Measurements from ENCODE around the gene PIGO.

Gene PIGO

DNA sequence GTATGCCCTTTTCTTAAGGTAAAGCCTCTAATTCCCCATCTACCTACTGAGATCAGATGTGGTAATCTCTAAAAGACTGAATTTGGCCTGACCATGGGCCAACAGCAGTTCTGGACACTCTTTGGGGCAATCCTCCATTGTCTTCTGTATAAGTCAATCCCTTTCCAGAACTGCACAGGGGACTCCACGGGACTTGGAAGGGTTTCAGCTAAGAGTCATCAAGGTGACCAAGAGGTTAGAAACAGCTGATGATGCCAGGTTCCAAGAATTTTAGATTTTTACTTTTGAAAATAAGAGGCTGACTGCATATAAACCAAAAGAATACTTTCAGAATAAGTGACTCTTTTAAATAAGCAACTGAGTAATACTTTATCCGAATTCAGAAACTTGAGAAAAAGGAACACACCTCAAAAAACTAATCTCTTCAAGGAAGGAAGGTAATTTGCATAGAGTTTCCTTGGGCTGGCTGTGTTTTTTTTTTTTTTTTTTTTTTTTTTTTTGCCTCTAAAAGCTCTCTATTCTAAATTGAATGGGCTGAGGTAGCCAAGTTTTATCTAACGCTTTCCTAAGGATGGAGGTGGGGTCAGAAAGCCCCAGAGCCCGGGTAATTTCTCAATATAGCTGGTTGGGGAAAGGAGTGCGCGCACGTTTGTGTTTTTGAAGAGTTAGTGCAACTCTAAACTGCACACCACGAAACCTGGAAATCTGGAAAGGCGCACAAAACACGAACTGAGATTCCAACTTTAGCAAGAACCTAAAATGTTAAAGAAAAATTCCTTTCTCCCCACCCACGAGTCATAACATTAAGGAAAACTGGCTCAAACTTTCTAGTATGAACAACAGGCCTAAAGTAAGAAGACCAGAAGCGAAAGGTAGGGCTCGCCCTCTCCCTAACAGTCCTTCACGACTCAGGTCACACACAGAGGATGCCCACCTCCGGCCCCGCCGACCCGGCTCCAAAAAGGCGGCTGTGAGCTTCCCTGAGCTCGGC is 25.3 kb downstream of the PIGO start:
- DNase-seq (ENCODE audit: low spot score), result no peak

DNA sequence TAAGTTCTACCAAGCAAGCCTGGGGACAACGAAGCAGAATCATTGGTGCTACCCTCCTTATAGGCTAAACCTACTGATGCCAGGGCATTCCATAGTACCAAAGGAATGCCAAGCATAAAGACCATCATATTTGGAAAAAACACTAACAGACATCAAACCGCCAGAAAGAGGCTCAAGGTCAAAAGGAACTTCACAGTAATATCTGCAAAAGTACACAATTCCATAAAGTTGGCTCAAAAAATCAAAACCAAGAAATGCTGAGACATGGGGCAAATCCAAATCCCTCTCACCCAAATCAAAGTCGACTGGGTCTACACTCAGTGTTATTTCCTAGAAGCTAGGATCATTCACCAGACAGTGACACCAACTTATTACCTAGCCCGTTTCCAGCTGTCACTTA is 27.4 kb downstream of the PIGO start:
- DNase-seq (ENCODE audit: low spot score), result no peak

DNA sequence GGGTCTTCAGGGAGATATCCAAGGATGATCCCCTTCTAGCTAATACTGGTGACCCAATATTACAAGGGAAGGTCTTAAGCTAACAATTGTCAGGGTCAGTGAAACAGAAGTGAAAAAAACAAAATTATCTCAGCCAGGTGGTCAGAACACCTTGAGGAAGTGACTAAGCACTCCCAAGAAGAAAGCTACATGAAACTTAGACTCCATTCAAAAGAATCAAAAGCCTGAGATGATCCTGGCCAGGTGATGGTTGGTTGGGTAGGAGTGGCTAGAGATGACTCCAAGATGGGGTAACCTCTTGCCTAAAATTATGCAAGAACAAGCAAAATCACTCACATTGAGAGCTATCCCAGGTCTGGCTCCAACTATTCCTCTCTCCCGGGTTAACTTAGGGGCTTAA is 29.3 kb downstream of the PIGO start:
- no peak for DNase-seq (ENCODE audit: low spot score)

DNA sequence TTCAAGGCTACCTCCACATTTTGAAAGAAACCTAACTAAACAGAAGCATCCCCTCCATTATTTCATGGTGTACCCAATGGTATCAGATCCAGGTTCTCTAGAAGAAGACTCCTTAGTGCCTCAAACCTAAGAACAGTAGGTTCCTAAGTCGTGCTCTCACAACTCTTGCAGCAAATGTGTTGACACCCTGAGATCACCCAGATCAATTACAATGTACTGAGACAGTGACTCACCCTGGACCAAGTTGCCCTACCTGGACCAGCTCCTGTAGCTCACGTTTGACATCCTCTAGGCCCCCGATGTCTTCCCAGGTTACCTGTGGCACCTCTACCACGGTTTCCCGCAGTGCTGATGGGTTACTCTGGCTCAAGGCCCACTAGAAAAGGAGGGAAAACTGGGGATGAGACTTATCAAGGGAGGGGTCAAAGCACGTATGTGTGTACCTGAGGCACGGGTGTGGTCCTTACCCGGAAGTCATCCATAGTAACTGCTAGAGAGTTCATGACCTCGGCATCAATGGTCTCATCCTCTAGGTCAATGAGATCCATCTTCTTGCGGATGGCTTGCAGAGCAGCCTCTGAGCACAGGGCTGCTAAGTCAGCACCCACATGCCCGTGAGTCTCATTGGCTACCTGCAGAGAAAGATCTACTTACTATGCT is 35.7 kb downstream of the PIGO start:
- no peak for DNase-seq (ENCODE audit: low spot score)

DNA sequence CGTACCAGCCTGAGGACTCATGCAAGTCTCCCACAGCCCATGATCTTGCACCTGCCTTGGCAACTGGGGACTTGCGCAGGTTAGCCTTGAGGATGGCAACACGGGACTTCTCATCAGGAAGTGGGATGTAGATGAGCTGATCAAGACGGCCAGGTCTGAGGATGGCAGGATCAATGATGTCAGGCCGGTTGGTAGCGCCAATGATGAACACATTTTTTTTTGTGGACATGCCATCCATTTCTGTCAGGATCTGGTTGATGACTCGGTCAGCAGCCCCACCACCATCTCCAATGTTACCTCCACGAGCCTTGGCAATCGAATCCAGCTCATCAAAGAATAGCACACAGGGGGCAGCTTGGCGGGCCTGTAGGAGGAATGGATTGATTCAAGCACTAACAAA is 37.0 kb downstream of the PIGO start:
- no peak for DNase-seq (ENCODE audit: low spot score)

DNA sequence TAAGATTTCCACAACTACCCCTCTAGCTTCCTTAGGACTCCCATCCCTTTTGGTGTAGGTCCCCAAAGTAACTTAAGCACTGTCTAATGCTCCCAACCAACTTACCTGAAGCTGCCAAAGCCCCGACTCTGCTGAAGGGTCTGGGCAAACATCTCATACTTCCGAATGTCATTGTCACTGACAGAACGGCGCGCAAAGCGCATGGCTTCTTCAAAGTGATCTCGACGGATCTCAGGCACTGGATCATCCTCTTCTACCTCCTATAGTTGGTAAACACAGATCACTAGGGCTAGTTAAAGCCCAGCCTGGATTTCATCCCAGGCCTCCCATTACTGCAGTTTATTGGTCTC is 39.1 kb downstream of the PIGO start:
- DNase-seq (ENCODE audit: low spot score), result no peak

DNA sequence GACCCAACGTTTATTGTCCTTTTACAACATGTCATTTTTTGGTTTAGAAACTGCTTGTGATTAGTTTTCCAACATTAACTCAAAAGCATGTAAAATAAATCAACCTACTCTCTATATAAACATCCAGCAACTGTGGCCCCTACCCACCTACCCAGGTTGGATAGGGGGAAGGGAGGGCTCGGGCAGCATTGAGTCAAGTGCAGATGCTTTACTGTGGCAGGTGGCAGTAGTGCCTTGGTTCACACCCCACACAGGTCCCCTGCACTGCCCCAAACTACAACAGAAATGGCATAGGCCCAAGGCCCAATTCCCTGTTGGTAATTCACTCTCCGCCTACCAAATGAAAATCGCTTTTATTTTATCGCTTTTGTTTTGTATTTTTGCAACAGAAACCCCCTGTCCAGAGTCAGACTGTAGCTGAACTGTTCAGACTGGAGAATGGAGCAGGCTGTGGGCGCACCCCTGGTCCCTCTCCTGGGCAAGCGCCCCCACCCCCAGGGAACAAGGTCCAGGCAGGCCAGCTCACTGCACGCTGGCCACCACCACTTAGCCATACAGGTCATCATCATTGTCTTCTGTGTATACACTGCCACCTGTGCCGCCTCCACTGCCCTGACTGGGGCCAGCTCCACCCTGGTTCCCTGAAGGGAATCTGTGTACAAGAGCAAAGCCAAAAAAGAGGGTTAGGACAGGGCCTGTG is 39.7 kb downstream of the PIGO start:
- no peak for DNase-seq (ENCODE audit: low spot score)

DNA sequence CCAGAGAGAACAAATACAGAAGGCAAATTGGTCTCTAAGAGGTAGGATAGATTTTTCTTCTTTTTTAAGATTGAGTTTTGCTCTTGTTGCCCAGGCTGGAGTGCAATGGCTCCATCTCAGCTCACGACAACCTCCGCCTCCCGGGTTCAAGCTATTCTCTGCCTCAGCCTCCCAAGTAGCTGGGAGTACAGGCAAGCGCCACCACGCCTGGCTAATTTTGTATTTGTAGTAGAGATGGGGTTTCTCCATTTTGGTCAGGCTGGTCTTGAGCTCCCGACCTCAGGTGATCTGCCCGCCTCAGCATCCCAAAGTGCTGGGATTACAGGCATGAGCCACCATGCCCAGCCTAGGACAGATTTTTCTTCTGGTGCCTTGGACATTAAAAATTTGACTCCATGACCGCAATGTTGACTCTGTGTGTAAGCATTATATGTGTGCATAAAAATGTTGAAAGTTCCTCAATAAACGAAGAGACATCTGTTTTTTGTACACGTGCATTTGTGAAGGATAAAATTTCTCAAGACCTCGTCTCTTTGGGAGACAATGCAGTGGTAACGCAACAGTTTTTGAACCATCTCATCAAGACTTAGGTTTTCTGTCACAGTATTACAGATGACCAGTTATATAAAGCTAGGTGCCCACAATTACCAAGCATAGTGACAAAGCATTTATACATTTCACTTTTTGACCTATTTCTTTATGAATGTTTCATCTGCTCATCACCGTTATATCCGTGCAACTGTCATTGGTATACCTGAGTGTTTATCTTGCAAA is 41.3 kb downstream of the PIGO start:
- no peak for DNase-seq (ENCODE audit: low spot score)

DNA sequence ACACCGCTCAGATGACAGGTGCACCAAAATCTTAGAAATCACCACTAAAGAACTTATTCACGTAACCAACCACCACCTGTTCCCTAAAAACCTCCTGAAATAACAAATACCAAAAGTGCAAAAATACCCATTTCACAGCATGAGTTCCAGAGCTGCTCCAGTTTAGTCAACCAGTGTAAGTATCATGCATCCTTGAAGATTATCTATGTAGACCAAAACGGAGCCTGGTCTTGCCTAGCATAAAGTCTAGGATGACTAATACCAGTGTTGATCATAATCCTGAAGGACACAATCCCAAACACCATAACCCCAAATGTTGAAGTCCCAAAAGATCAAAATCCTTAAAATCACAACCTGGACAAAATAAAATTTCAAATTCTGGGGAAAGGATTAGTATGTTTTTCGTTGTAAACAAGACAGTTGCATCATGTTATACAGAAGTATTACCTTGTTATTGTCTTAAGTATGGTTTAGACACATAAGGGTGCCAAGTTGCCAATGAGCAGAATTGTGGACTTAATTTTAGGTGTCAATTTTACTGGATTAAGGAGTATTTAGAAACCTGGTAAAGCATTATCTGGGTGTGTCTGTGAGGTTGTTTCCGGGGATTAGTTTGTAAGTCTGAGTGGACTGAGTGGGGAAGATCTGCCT is 42.1 kb downstream of the PIGO start:
- no peak for DNase-seq (ENCODE audit: low spot score)

DNA sequence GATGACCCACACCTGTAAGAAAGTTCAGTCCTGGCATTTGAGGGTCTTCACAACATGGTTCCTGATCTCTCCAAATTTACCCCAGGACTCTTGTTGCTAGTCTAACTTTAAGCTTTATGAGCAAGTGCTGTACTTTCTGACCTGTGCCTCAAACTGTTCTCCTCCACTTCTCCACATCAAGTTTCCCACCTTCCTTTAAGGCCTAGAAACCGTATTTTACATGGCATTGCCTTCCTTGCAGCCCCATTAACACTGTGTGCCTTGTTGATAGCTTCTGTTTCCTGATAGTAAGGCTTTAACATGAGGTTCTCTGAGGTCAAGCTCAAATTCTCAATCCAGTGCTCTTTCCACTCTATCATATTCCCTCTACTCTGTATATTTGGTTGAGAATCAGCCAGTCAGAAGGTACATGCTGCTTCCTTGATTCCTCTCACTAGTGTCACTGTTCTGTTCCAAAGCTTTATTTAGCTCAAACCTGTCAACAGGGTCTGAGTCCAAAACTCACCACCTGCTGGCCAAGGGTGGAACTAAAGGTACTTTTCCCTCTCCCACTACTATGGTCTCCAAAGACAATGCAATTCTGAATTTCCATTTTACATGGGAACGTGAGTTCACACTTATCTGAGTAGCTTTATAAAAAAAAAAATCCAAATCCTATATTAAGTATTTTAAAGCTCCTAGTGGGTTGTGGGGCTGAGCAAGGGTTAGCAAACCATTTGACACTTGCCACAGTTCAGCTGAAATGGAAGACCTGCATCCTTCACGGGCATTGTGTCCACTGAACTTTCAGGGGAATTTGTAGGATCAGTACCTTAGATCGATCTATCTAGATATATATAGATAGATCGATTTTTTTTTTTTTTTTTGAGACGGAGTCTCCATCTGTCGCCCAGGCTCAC is 45.1 kb downstream of the PIGO start:
- DNase-seq (ENCODE audit: low spot score), result peak; percentile 58

DNA sequence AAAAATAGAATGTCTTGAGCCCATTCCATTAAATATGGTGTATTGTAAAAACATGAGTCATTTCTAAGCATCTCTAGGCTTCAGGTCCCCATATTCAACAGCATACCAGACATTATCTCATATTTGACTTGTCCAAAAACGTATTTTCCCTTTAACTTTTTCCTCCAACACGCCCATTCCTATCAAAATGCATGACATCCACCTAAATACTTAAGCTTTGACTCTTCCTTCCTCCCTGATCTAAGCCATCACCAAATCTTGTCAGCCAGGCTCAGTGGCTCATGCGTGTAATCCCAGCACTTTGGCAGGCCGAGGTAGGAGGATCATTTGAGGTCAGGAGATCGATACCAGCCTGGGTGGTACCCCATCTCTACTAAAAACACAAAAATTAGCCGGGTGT is 47.9 kb downstream of the PIGO start:
- DNase-seq (ENCODE audit: low spot score), result no peak

DNA sequence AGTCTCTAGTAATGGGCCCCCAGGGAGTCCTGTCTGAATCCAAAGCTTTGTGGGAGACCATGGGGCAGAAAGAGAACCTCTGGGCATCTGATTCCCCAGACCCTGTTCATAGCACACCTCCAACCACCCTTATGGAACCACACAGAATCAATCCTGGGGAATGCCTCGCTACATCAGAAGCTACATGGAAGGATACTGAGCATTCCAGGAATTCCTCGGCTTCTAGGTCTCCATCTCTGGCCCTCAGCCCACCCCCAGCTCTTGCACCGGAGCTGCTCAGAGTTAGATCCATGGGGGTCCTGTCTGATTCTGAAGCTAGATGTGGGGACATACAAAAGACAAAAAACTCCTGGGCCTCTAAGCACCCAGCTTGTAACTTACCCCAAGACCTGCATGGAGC is 52.3 kb downstream of the PIGO start:
- peak; percentile 37 for DNase-seq (ENCODE audit: low spot score)

DNA sequence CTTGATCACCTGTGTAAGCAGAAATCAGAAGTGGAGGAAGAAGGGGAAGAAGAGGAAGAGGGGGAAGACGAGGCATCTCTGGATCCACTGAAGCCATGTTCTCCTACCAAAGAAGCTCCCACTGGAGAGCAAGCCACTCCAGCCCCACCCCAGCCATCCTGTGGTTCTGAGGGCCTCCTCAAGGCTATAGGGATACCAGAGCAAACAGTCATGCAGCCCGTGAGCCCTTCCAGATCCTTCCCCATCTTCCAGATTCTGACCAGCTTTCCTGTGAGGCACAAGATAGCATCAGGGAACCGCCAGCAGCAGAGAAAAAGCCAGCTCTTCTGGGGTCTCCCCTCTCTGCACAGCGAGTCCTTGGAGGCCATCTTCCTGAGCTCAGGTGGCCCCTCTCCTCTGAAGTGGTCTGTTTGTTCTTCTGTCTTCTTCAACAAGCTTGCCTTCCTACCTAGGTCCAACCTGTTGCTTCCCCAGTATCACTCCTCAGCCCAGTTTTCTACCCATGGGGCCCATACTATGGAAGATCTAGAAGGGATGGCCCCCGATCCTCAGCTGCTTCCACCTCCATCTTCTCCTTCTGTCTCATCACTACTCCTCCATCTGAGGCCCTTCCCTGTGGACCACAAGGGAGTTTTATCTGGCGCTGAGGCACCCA is 53.4 kb downstream of the PIGO start:
- DNase-seq (ENCODE audit: low spot score), result no peak

DNA sequence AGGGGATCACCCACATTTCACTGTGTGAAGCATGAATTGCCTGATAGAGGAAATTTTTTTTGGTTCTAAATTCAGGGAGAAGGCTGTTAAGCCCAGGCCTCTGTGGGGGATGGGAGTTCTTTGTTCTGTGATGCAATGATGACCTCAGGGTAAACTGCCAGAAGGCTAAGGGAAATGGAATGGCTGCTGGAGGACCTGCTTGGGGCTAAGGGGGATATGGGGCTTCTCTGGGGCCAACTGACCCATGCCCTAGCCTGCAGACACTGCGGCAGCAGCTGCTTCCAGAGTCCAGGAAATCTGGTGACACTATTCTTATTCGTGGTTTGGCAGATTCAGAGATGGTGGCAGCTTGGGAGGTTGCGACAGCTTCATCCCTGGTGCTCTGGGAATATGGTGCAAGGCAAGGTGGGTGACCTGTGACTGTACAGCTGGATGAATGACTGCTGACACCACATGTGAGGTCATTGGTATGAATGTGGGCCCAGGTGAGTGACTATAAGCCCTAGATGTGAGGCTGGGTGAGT is 54.2 kb downstream of the PIGO start:
- DNase-seq (ENCODE audit: low spot score), result no peak
